IPS-18c (cell line): ENCODE results near the gene IQGAP3.

Experiments
- H3K4me3 ChIP-seq: 2 replicates; pipeline ENCODE4 v1.7.0; 2013; ENCODE audit warnings: low read depth, mild to moderate bottlenecking, low read length, moderate library complexity; ENCODE audit not compliant: insufficient read depth
- H3K9me3 ChIP-seq: one replicate; pipeline ENCODE4 v1.6.1; 2013; ENCODE audit warnings: mild to moderate bottlenecking, low read length, moderate library complexity; ENCODE audit not compliant: control insufficient read depth, insufficient read depth

The IQGAP3 gene

DNA sequence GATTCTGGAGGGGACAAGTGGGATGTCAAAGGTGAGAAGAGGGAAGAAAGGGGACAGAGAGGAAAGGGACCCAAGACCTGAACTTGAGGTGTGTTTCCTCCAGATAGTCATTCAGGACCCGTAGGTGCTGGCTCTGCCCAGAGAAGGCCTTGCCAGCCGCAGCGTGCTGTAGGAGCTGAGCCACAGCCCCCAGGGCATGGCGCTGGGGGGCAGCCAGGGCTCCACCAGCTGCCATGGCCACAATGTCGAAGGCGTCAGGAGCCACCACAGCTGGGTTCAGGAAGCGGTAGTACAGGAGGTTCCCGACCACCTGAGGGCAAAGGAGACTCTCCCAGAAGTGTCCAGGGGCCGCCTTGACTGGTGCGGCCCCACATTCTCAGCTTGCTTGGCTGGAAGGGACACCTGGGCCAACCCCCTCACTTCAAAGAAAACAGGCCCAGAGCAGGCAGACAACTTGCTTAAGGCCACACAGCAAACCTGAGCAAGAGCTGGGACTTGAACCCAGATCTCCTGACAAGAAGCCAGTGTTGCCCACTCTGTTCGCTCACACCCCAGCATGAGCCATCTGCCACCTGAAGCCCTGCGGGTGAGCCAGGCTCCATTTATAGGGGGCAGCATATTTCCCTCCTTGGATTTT is 37.8 kb downstream of the IQGAP3 start:
- H3K9me3 ChIP-seq: no peaks in the 10 kb centered on the region
- H3K4me3 ChIP-seq: no peak overlapping the region

DNA sequence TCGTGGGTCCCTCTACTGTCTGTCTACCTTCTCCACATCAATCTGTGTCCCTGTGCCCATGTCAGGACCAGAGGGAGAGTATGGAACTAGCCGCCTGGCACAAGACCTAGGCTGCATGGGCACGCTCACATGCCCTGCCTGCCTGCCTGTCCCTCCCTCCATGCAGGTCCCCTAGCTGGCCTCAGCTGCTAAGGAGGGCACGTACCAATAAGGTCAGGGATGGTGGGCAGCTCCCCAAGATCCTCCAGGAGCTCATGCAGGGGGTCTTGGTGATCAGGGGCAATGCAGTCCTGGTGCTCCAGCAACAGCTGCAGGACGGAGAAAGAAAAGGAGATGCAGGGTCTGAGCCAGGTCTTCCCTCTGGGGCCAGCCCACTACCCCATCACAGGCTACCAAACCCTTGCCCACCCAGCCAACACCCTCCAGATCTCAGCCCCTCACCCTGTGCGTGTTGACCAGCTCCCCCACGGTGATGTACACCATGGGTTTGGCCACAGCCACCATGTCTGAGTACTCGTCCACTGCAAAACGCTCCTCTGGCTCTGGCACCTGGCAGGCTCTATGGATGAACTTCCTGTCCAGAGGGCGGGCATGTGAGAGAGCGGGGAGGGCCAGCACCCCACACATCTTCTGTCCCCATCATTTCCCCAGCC is 38.7 kb downstream of the IQGAP3 start:
- Histone ChIP-seq H3K4me3 (no peak overlapping the region), H3K9me3 (no peaks in the 10 kb centered on the region)

DNA sequence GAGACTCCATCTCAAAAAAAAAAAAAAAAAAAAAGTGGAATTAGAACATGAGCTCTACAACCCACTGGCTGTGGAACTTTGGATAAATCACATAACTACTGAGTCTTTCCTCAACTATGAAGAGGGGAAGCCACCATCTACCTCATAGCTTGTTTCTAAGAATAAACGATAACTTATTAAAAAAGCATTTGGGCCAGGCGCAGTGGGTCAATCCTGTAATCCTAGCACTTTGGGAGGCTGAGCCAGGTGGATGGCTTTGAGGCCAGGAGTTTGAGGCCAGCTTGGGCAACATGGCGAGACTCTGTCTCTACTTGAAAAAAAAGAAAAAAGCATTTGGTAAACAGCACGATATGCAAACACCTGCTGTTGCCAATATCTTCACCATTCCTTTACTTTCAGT is 40.0 kb downstream of the IQGAP3 start:
- no peaks in the 10 kb centered on the region for H3K9me3 ChIP-seq
- H3K4me3 ChIP-seq: no peak overlapping the region

DNA sequence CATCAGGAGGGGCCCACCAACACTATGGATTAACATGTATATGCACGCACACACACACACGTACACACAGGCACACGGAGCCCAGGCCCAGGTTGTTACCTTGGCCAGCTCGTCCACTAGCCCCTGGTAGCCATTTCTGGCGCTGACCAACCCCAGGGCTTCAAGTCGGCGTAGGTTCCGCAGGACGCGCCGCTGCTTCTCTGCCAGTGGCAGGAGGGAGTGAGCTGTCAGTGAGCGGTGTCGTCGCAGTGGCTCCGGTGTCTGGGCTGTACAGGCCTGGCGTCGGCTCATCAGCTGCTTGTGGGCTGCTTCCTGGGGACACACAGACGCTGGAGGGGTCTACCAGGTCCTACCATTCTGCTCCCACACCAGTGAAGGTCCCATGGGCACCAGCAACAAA is 42.4 kb downstream of the IQGAP3 start:
- H3K9me3 ChIP-seq: no peaks in the 10 kb centered on the region
- H3K4me3 ChIP-seq: no peak overlapping the region

DNA sequence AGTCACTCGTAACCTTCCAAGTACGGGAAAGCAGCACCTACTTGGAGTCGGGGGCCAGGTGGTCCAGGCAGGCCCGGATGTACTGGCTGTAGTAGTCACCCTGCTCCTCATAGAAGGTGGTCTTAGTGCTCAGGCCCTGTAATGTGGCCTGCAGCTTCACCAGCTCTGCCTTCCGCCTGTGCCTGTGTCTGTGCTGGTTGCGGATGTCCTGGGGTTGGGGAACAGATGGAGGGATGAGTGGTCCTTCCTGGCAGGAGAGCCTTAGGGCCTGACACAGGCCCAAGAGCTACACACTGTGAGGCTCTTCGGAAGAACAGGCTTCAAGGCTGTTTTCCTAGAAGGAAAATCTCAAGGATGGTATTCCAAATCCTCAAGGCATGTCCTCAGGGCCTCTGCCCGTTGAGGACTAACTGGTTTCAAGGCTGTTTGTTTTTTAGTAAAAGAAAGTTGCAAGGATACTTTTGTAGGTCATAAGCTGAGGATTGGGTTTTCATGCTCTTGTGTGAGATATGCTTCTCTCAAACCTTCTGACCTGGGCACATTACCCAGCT is 43.4 kb downstream of the IQGAP3 start:
- H3K9me3 ChIP-seq: no peaks in the 10 kb centered on the region
- no peak overlapping the region for H3K4me3 ChIP-seq

DNA sequence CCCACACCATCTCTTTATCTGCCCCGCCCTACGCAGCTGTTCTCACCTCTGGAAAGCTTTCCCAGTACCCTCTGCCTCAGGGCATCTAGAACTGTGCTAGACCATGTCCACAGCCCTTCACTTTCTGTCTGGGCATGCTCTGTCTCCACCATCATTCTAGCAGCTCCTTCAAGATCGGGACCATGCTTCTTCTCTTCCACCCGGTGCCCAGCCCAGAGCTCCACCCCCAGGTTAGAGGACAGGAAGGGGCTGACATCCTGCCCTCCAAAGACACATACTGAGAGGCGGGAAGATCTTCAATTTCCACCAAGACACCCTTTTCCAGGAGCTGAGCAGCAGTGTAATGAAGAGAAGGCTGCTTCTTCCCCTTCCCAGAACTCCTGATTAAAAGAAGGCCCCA is 44.1 kb downstream of the IQGAP3 start:
- no peaks in the 10 kb centered on the region for H3K9me3 ChIP-seq

DNA sequence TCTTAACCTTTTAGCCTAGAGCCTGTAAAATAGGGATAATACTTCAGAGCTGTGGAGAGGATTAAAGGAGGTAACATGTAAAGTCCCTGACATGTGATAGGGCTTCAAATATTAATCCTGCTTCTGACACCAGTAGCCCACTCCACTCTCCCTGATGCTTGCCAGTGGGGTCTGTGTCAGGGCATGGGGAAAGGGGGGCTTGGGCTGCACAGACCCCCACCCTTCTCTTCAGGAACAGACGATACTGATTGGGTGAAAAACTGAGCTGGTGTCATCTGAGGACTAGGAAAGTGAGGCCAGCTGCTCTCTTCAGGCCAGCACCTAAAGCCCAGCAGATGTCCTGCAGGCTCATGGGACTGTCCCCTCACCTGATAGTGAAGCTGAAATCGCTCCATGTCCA is 44.8 kb downstream of the IQGAP3 start:
- Histone ChIP-seq H3K9me3 (no peaks in the 10 kb centered on the region), H3K4me3 (no peak overlapping the region)

More for the DNA sequence above, 44.1 kb downstream of the IQGAP3 start:
- no peak overlapping the region for H3K4me3 ChIP-seq

DNA sequence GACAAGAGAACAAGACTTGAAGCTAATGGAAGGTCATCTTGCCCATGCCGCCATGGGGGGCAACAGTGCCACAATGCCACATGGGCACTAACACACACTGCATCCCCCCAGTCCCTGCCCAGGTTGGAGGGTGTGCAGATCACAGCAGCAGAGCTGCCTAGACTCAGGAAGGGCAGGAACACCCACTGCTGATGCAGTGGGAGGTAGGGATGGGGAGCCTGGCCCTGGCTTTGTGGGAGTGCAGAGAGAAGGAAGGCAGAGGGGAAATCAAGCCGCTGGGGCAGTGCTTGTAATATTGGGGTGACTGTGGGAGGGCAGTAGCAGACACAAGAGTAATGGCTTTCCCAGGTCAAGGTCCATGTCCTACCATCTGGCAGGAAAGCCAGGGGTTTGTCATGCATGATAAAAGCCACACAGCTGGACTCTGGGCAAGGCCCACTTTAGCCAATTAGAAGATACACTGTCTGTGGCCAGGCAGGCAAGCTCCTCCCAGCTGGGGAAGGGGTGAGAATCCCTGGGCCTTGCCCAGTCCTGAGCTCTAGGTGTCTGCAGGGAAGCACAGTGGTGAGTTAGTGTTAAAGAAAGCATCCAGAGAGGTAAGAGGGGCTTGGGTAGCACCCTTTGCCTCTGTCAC is 46.4 kb downstream of the IQGAP3 start:
- no peaks in the 10 kb centered on the region for H3K9me3 ChIP-seq
- no peak overlapping the region for H3K4me3 ChIP-seq

DNA sequence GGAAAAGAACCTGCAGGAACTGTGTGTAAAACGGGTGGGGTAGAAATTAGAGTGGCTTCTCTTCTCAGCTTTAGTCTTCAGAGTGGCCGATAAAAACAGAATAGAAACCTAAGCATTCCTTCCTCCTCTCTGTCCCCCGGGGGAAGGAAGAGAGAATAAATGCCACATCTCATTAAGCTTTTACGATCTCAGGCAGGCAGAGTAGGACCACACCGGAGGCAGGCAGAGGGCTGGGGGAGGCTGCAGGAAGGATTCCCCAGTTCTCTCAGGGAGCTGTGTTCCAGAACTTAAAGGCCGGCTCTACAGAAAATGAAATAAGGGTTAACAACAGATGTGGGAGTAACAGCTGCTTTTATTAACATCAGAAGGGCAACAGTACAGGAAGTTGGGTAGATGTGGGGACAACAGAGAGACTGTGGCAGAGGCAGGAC is 47.3 kb downstream of the IQGAP3 start:
- no peak overlapping the region for H3K4me3 ChIP-seq
- no peaks in the 10 kb centered on the region for H3K9me3 ChIP-seq

DNA sequence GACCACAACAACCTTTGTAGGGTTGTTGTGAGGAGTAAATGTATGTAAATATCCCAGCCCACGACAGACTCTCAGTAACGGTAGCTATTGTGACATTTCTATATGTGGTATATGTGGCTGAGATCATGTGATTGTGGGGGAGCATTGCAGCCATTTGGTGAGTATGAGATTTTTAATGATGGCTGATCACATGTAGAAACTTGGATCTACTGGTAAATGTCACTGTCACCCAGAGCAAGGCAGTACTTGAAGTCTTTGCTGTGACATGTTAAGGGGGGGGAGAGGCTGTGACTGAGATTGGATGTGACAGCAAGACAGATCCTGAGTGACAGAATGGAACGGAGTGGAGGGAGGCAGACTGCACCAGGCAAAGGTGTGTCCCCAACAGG is 47.9 kb downstream of the IQGAP3 start:
- no peaks in the 10 kb centered on the region for H3K9me3 ChIP-seq
- no peak overlapping the region for H3K4me3 ChIP-seq

DNA sequence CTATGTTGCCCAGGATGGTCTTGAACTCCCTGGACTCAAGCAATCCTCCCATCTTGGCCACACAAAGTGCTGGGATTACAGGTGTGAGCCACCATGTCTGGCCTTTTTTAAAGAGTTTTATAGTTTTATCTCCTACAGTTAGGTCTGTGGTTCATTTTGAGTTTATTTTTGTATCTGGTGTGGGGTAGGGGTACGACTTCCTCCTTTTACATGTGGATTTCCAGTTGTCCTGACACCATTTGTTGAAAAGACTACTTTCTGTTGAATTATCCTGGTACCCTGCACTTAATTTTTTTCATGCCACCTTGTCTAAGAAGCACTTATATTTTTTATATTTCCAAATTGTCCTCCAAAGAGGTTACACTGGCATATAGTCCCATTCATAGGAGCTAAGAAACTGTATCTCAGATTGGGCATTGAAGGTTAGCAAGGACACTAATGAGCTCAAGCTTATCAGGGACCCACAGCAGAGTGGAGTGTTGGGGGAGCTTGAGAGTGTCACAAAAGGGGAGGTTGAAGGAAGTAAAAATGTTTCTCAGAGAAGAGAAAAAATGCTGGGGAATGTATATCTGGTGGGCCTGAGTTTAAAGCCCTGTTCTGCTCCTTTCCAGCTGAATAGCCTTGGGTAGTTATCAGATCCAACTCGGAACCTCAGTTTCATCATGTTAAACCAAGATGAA is 48.4 kb downstream of the IQGAP3 start:
- Histone ChIP-seq H3K9me3 (no peaks in the 10 kb centered on the region), H3K4me3 (no peak overlapping the region)

DNA sequence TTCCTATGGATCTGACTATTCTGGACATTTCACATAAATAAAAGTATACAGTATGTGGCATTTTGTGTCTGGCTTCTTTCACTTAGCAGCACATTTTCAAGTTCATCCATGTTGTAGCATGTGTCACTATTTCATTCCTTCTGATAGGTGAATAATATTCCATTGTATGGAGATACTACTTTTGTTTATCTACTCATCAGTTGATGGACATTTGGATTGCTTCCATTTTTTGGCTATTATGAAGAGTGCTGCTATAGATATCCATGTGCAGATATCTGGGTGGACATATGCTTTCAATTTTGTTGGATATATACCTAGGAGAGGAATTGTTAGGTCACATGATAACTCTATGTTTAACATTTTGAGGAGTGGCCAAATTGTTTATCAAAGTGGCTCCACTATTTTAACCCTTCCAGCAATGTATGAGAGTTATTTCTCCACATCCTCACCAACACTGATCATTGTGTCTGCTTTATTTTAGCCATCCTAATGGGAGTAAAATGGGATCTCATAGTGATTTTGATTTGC is 49.9 kb downstream of the IQGAP3 start:
- Histone ChIP-seq H3K4me3 (no peak overlapping the region), H3K9me3 (no peaks in the 10 kb centered on the region)

DNA sequence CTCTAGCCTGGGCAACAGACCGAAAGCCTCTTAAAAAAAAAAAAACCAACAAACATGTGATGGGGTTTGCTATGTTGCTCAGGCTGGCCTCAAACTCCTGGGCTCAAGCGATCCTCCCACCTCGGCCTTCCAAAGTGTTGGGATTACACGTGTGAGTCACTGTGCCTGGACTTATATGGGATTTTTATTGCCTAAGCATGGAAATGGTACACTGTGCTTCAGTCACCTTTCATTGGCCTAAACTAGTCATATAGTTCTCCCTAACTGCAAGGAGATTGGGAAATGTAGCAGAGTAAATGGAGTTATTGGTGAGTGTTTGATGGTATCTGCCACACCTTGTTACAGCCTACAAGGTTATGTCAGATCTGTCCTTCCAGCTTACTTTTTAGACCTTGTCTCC is 54.6 kb downstream of the IQGAP3 start:
- H3K9me3 ChIP-seq: no peaks in the 10 kb centered on the region
- H3K4me3 ChIP-seq: no peak overlapping the region

DNA sequence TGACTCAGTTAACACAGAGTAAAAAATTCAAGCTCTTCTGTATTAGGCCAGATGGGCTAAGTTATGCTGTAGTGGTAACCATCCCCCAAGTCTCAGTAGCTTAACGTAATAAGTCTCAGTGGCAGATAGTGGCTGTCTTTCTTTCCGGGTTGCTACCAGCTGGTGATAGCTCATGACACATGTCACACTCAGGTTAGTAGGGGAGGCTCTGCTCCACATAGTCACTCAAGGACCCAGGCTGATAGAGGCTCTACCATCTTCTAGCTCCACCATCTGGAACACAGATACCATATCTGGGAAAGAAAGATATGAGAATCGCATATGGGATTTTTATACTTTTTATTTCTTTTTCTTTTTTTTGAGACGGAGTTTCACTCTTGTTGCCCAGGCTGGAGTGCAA is 55.5 kb downstream of the IQGAP3 start:
- Histone ChIP-seq H3K4me3 (no peak overlapping the region), H3K9me3 (no peaks in the 10 kb centered on the region)

DNA sequence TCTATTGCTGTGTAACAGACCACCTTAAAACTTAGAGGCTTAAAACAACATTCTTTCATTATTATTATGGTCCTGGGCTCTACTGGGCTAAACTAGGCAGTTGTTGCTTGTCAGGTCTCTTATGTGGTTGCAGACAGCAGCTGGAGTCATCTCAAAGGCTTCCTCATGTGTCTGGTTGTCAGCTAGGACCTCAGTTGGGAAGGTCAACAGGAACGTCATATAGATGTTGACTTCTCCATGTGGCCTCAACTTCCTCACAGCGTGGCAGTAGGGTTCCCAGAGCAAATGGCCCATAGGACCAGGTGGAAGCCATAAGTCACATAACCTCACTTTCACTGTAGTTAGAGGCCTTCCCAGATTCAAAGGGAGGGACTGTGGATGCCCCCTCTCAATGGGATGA is 56.4 kb downstream of the IQGAP3 start:
- H3K9me3 ChIP-seq: no peaks in the 10 kb centered on the region
- no peak overlapping the region for H3K4me3 ChIP-seq

DNA sequence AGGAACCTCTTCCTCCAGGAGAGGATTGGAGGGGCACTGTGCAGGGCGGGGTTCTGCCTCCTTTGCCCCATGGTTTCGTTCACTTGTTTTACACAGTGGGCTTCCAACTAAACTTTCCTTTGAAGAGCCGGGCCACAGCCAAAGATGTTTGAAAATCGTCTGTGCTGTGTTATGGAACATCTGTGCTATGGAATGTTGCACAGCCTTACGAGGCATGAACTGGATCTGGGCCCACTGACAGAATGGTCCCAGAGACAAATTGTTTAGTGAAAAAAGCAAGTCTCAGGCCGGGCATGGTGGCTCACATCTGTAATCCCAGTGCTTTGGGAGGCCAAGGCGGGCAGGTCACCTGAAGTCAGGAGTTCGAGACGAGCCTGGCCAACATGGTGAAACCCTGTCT is 59.2 kb downstream of the IQGAP3 start:
- Histone ChIP-seq H3K4me3 (no peak overlapping the region), H3K9me3 (no peaks in the 10 kb centered on the region)

DNA sequence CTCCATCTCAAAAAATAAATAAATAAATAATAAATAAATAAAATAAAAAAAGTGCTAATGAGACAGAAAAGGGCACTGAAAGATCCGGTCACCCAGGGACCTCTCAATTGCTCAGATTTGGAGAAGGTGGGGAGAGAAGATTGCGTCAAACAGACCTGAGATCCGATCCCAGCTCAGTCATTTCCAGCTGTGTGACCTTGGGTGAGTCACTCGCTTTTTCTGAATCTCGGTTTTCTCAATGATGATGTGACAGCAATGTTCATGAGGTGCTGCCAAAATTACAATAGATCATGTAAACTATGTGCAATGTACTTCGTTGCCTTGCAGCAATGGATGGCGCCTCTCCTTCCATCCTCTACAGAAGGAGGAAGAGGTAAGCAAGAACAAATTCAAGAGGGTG is 60.7 kb downstream of the IQGAP3 start:
- H3K4me3 ChIP-seq: no peak overlapping the region
- no peaks in the 10 kb centered on the region for H3K9me3 ChIP-seq

DNA sequence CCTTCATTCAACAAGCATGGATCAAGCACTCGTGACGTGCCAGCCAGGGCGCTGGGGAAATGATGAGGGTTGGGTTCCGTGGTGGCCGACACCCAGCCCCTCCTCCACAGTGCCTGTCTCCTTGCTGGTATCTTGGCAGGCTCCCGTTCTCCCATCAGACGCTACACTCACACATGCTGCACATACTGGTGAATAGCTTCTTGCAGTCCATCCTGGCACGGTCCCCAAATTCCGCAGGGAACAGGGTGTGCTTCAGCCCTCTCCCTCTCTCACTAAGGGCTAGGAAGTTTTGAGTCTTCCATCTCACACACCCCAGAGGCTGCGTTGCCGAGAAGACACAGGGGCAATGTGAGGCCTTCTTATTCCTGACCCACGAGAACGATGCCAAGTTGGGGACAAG is 61.7 kb downstream of the IQGAP3 start:
- H3K4me3 ChIP-seq: no peak overlapping the region
- H3K9me3 ChIP-seq: no peaks in the 10 kb centered on the region
